GM18873 (cell line): ENCODE data around the gene RNASE4.

Experiments
- ATAC-seq: cut with Tn5 transposase; IDR thresholded peaks from one replicate; pipeline ENCODE4 v1.9.1; 2021; ENCODE audit warnings: mild to moderate bottlenecking, moderate library complexity, moderate number of reproducible peaks; ENCODE audit not compliant: unreplicated experiment, low FRiP score

RNASE4 gene

DNA sequence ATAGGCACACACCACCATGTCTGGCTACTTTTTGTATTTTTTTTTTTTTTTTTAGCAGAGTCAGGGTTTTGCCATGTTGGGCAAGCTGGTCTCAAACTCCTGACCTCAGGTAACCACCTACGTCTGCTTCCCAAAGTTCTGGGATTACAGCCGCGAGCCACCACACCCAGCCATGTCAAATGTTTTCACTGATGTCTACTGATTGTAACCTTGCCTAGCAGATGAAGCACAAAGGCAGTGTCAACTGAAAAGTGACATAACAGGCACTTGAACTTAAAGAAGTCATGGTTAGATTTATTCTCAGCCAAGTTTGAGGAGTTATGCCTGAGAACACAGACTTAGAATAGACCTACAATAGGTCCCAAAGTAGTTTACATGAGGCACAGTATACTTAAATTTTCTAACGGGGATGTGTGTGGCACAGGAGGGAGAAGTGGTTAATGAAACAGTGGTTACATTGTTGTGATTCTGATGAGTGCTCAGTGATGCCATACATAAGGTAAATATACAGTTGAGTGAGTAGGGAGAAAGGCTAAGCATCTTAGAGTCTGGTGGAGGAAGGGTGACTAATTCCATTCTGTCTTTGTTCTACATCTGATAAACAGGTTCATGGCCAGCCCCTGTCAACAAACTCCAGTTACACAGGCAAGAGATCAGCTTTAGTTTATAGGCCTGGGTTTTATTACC is 12.6 kb upstream of the RNASE4 start:
- no peak for ATAC-seq

DNA sequence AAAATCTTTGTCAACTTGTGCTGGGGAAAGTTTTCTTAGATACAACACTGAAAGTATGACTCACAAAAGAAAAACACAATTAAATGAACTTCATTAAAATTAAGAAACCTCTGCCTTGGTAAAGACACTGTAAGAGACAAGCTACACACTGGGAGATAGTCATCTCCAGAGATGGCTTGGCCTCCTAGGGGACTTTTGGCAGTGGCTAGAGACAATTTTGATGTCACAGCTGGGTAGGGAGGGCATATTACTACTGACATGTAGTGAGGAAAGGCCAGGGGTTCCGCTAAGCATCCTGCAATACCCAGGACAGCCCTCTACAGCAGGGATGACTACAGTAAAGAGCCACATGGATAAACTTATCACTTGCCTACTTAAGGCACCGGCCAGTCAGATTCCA is 8.7 kb upstream of the RNASE4 start:
- no peak for ATAC-seq

DNA sequence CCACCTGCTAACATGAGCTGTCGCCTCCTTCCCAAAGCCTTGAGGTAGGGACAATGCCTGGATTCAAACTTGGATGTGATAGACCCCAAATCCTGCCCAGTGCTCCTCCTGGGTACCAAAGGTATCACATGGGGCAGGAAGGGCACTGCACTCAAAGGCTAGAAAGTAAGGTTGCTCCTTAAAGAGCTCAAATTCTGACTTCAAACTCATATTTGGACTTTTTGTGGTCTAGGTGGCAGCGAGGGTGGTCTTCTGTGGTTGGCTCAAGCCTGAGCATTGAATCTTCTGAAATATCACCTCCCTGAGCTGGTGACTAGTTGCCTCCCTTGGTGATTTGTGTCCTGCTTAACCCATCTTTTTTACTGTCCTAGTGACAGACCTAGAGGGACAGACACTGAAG is 8.3 kb upstream of the RNASE4 start:
- ATAC-seq, result no peak

- ATAC-seq, result no peak
Observed at GRCh38 chr14:20679907-20680306, 4.5 kb upstream of the RNASE4 start.

DNA sequence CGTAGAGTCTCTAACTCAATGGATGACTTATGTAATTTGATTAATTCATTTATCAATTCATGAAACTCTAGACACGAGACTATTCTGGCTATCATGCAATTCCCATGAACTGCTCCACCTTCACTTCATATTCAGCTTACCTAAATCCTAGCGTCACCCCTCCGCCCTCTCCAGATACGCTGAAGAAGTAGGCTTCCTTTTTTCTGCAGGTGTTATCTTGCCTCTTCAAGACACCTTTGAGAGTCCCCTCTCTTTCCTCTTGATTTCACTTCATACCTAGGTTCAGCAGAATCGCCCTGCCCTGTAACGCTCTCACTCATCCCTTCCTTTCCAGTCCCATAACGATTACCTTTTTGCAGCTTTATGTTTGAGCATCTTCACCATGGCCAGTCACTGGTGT is 4.0 kb upstream of the RNASE4 start:
- no peak for ATAC-seq

GRCh38 chr14:20680843-20681347 is 3.5 kb upstream of the RNASE4 start:
- peak; percentile 23 for ATAC-seq

- ATAC-seq, result peak; percentile 22
Observed at GRCh38 chr14:20681348-20682126, 2.8 kb upstream of the RNASE4 start.

GRCh38 chr14:20682127-20682434 is 2.3 kb upstream of the RNASE4 start:
- ATAC-seq, result no peak

- ATAC-seq, result peak; percentile 41
Observed at GRCh38 chr14:20682435-20683124, 1.8 kb upstream of the RNASE4 start.

DNA sequence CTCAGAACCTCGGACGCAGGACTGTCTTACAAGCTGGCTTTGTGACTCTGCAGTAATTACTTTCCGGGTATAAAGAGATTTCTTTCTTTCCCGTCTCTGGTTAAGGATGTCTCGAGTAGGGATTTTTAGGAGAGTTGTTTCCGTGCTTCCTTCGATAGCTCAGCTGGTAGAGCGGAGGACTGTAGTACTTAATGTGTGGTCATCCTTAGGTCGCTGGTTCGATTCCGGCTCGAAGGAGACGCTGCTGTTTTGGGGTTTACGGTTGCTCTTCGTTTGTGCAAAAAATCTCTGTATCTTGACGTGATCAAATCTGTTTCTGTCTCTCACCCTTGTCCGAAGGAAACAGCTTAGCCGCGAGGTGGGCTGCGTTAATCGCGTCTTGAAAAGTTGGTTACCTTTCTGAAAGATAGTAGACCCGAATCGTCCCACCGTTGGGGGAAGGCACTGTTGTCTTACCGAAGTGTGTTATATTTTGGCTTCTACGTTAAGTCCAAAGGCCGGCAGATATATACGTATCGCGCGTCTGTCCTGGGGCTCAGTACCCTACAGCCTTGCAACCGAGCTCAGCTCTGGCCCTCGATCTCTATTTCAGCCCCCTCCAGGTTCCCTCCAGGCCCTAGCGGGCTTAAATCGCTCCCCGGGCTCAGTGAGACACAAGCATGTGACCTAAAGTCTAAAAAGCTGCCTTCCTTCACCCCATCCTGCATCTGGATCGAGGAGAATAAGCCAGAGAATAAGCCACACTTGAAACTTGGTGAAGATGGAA is 1.1 kb upstream of the RNASE4 start:
- ATAC-seq, result peak; percentile 17

DNA sequence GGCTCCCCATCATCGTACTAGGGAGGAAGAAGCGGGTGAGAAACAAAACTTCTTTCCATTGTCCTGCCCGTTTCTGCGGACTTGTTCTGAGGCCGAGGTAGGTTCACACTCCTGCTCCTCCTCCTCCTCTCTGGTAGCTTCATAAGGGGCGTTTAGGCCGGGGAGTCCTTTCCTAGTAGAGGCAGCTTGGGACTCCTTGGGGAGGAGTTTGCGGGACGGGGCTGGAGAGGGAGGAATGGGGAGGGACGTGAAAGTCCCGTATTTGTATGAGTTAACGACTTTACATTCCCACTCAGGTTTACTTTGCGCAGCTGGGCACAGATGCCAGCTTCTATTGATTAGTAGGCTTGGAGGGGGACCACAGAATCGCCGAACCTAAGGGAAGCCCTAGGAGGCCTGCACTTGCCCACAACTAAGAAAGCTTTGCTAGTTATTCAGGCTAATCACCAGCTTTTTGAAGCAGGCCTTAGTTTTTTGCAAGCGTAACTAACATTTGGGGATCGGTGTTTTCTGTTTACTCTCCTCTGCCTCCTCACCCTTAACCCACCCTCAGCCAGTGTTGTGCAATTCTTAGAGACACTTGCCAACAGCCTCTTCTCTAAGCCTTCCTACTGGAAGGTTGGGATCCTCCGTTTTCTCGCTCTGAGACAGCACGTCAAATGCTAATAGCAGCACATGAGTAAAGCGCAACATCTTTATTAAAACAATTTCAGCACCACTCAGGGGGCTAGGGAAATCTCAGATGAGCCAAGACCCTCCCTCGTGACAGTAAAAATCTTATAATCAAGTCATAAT is 499 bp downstream of the RNASE4 start:
- ATAC-seq, result no peak

GRCh38 chr14:20686386-20687143 is 2.2 kb downstream of the RNASE4 start:
- no peak for ATAC-seq

- no peak for ATAC-seq
Observed at GRCh38 chr14:20687362-20688166, 3.2 kb downstream of the RNASE4 start.

GRCh38 chr14:20688167-20688839 is 3.9 kb downstream of the RNASE4 start, which contains the start of gene ANG:
TSS of gene ANG (plus strand) at chr14:20688764. CDS start at chr14:20693565, 4,801 bp downstream.
- ATAC-seq, result no peak

- peak; percentile 62 for ATAC-seq
Observed at GRCh38 chr14:20690848-20691640, 6.7 kb downstream of the RNASE4 start.

GRCh38 chr14:20692116-20692751 is 7.9 kb downstream of the RNASE4 start:
- ATAC-seq, result no peak
